Measurements from ENCODE around the gene RNF17.

- TF ChIP-seq EZH2 (IDR thresholded peaks at IDR 0.05; ENCODE audit: insufficient read depth, poor library complexity, severe bottlenecking): no peak
- TF ChIP-seq EZH2phosphoT487 (IDR thresholded peaks at IDR 0.05; ENCODE audit: insufficient read depth, low read depth): no peak
Measured at GRCh38 chr13:24893863-24894262, 129.9 kb downstream of the RNF17 start.
